ENCODE data around the gene WNT6.

- TF ChIP-seq CTCF (IDR thresholded peaks at IDR 0.05) (peak; percentile 96), POLR2AphosphoS5 (IDR thresholded peaks at IDR 0.05; ENCODE audit: low read depth, low read length) (no peak; the same call in 1 of the 2 replicates), TCF7L2 (IDR thresholded peaks at IDR 0.05; ENCODE audit: low read depth, low read length) (no peak)
- TF ChIP-seq, protein P1, sequence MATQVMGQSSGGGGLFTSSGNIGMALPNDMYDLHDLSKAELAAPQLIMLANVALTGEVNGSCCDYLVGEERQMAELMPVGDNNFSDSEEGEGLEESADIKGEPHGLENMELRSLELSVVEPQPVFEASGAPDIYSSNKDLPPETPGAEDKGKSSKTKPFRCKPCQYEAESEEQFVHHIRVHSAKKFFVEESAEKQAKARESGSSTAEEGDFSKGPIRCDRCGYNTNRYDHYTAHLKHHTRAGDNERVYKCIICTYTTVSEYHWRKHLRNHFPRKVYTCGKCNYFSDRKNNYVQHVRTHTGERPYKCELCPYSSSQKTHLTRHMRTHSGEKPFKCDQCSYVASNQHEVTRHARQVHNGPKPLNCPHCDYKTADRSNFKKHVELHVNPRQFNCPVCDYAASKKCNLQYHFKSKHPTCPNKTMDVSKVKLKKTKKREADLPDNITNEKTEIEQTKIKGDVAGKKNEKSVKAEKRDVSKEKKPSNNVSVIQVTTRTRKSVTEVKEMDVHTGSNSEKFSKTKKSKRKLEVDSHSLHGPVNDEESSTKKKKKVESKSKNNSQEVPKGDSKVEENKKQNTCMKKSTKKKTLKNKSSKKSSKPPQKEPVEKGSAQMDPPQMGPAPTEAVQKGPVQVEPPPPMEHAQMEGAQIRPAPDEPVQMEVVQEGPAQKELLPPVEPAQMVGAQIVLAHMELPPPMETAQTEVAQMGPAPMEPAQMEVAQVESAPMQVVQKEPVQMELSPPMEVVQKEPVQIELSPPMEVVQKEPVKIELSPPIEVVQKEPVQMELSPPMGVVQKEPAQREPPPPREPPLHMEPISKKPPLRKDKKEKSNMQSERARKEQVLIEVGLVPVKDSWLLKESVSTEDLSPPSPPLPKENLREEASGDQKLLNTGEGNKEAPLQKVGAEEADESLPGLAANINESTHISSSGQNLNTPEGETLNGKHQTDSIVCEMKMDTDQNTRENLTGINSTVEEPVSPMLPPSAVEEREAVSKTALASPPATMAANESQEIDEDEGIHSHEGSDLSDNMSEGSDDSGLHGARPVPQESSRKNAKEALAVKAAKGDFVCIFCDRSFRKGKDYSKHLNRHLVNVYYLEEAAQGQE (IDR thresholded peaks at IDR 0.05; ENCODE audit: insufficient read depth in 1 of 2, low read depth in 2 of 2, low read length in 1 of 2): no peak
Measured at GRCh38 chr2:218876562-218877219, 17.1 kb downstream of the WNT6 start.
